Measurements from ENCODE around the gene CPVL.

CPVL gene

DNA sequence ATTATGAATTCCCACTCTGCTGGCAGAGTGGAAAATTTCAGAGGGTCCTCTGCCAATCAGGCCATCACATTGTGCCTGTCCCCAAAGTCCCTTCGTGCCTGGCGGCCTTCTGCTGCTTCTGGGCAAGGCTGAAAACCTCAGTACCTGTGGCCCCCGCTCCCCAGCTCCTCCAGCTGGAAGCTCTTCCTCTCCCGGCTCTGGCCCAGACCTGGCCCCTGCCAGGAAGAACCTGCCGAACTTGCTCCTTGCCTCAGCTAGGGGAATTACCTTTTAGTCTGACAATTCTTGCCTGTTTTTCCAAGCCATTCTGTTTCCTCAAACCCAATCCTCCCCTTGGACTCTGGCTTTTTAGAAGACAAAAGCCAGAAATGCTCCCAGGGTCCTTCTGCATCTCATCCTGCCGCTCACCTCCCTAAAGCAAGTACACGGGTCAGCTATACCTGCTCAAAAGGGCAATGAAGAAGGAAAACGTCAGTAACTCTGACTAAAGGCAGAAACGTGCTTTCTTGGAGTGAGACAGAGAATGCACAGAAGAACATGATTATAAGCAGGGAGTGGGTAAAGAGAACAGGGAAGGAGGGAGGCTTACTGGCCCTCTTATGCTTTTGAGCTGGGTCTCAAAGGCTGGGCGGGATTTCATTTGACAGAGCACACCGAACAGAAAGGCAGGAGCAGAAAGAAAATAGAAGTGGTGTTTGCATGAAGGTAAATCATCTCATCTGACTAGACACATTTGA, 160.1 kb downstream of the CPVL start:
- no peak for TF ChIP-seq Cebpa-rat (IDR thresholded peaks at IDR 0.05)
- peaks cover 0 to 30% (median 0%) of the 10 kb centered on the region in 11 experiments; a peak in 7 of 22 replicates for H3K9me3 ChIP-seq (replicated peaks in 1 of 11)
- H3K27ac ChIP-seq, result peak overlapping the region in 6 of 11 experiments; percentile 10 to 66 (median 38); a peak in 8 of 22 replicates
- H3K4me1 ChIP-seq, result peaks cover 4 to 41% (median 18%) of the 10 kb centered on the region in 10 experiments; a peak in 15 of 20 replicates
- H3K36me3 ChIP-seq, result no peaks in the 10 kb centered on the region
- H4K20me1 ChIP-seq, result no peaks in the 10 kb centered on the region
- H3K4me3 ChIP-seq, result no peak overlapping the region
- no peaks in the 10 kb centered on the region for H3K27me3 ChIP-seq
- H3K4me2 ChIP-seq, result peak overlapping the region in 6 of 11 experiments; percentile 26 to 73 (median 62); a peak in 11 of 22 replicates
- H3K9ac ChIP-seq, result 0 out of 22 replicates have a peak overlapping the region, but pooled peaks of 1 of the 11 experiments have one; percentile 11

DNA sequence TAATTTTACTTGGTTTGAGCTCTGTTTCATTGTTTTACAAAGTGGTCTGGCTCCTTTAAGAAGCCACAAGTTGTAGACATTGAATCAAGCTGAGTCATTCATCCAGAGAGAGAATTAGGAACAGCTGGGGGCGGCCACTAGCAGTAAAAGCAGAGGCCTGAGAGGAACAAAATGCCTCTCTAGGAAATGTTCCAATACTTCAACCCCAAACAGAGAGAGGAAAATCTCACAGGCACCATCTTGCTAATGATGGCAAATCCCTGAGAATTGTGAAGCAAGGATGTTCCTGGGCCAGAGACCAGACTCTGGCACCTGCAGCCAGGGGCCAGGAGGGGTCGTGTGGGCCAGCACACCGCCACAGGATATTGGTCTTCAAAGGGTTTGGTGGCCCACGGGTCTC, 161.7 kb downstream of the CPVL start:
- Histone ChIP-seq H3K4me1 (peaks cover 4 to 41% (median 18%) of the 10 kb centered on the region in 10 experiments; a peak in 15 of 20 replicates), H3K4me2 (peak overlapping the region in 9 of 11 experiments; percentile 9 to 78 (median 64); a peak in 16 of 22 replicates), H4K20me1 (no peaks in the 10 kb centered on the region), H3K27ac (peak overlapping the region in 5 of 11 experiments; percentile 19 to 56 (median 34); a peak in 5 of 22 replicates), H3K27me3 (no peaks in the 10 kb centered on the region), H3K4me3 (no peak overlapping the region), H3K9me3 (replicated peaks in 1 of 11) (peaks cover 0 to 45% (median 6%) of the 10 kb centered on the region in 11 experiments; a peak in 12 of 22 replicates), H3K36me3 (no peaks in the 10 kb centered on the region), H3K9ac (no peak overlapping the region)
- no peak for TF ChIP-seq Cebpa-rat (IDR thresholded peaks at IDR 0.05)

DNA sequence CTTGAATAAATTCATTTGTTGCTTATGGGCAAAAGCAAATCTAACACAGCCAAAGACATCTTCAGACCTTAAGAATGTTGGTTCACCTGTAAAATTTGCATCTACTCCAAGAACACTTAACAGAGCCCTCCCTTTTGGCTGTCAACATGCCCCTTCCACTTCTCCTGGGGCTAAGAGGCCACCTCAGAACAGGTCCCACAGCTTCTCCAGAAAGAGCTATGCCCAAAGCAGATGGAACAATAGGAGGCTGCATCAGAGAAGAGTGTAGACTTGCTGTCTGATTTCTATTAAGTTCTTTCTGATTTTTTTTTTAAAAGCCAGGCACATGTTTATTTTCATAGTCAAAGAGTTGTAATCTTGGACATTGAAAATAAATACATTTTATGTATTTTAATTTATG, 162.1 kb downstream of the CPVL start:
- H4K20me1 ChIP-seq, result no peaks in the 10 kb centered on the region
- H3K9ac ChIP-seq, result no peak overlapping the region
- H3K27me3 ChIP-seq, result no peaks in the 10 kb centered on the region
- TF ChIP-seq Cebpa-rat (IDR thresholded peaks at IDR 0.05), result no peak
- H3K4me2 ChIP-seq, result peak overlapping the region in 5 of 11 experiments; percentile 9 to 78 (median 69); a peak in 9 of 22 replicates
- no peaks in the 10 kb centered on the region for H3K36me3 ChIP-seq
- no peak overlapping the region for H3K4me3 ChIP-seq
- H3K9me3 ChIP-seq (replicated peaks in 1 of 11), result peaks cover 0 to 48% (median 8%) of the 10 kb centered on the region in 11 experiments; a peak in 13 of 22 replicates
- peaks cover 4 to 41% (median 18%) of the 10 kb centered on the region in 10 experiments; a peak in 15 of 20 replicates for H3K4me1 ChIP-seq
- peak overlapping the region in 2 of 11 experiments; percentile 37 to 55; a peak in 3 of 22 replicates for H3K27ac ChIP-seq

DNA sequence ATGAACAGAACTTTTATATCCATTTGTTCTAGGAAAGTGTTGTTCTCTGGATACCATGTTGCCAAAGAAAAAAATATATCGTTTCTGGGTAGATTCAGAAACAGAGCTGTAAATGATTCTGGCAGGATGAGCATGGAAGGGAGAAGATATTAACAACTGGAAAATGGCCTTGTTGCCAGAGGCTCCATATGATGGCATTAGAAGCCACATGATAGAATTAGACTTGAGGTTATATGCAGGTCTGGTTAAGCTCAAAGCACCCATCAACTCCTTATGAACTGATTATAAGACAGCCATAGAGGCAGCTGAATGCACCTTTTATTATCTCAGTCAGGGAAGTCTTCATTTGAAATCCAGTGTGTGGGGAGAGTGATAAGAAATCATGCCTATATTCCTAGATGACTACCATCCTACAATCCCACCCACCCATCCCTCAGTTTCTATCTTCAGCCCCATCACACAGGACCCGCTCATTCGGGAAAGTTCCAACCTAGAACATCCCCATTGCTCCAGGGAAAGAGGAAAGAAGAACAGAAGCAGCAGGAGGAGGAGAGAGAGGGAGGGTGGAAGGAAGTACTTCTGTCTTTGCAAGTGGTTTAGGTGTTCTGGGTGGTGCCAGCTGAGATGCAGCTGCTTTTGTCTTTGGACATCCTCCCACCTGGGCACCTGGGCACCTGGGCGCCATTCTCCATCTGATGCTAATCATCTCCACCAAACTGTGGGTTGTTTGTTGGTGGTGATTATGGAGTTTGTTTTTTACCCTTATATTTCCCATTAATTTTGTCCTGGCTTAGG, 162.7 kb downstream of the CPVL start:
- TF ChIP-seq Cebpa-rat (IDR thresholded peaks at IDR 0.05), result no peak
- H3K4me1 ChIP-seq, result peaks cover 4 to 41% (median 18%) of the 10 kb centered on the region in 10 experiments; a peak in 15 of 20 replicates
- H3K4me2 ChIP-seq, result peak overlapping the region in 4 of 11 experiments; percentile 56 to 73 (median 67); a peak in 4 of 22 replicates
- no peak overlapping the region for H3K4me3 ChIP-seq
- peaks cover 0 to 48% (median 11%) of the 10 kb centered on the region in 11 experiments; a peak in 16 of 22 replicates for H3K9me3 ChIP-seq (replicated peaks in 1 of 11)
- no peaks in the 10 kb centered on the region for H3K36me3 ChIP-seq
- H3K27ac ChIP-seq, result peak overlapping the region in 1 of 11 experiments; percentile 37; a peak in 2 of 22 replicates
- H3K27me3 ChIP-seq, result no peaks in the 10 kb centered on the region
- H3K9ac ChIP-seq, result no peak overlapping the region
- no peaks in the 10 kb centered on the region for H4K20me1 ChIP-seq

DNA sequence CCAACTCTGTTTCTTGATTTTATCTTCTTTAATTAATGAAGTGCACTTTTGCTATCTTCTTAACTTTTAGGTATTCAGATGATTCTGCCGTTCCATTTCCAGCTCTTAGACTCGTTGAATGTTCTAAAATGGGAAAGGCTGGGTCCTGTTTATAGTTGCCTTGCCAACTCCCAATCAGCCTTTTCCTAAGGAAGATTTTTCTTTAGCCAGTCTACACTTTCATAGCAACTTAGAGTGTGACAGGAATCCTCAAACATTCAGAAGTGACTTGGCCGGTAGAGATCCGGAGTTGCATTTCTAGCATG, 165.2 kb downstream of the CPVL start:
- peaks cover 0 to 4% (median 0%) of the 10 kb centered on the region in 11 experiments; a peak in 1 of 22 replicates for H3K36me3 ChIP-seq
- H3K4me2 ChIP-seq, result no peak overlapping the region
- peaks cover 4 to 23% (median 10%) of the 10 kb centered on the region in 10 experiments; a peak in 15 of 20 replicates for H3K4me1 ChIP-seq
- H3K4me3 ChIP-seq, result no peak overlapping the region
- peaks cover 18 to 69% (median 34%) of the 10 kb centered on the region in 11 experiments for H3K9me3 ChIP-seq (replicated peaks in 1 of 11)
- no peak for TF ChIP-seq Cebpa-rat (IDR thresholded peaks at IDR 0.05)
- H4K20me1 ChIP-seq, result no peaks in the 10 kb centered on the region
- no peaks in the 10 kb centered on the region for H3K27me3 ChIP-seq
- no peak overlapping the region for H3K27ac ChIP-seq
- no peak overlapping the region for H3K9ac ChIP-seq

DNA sequence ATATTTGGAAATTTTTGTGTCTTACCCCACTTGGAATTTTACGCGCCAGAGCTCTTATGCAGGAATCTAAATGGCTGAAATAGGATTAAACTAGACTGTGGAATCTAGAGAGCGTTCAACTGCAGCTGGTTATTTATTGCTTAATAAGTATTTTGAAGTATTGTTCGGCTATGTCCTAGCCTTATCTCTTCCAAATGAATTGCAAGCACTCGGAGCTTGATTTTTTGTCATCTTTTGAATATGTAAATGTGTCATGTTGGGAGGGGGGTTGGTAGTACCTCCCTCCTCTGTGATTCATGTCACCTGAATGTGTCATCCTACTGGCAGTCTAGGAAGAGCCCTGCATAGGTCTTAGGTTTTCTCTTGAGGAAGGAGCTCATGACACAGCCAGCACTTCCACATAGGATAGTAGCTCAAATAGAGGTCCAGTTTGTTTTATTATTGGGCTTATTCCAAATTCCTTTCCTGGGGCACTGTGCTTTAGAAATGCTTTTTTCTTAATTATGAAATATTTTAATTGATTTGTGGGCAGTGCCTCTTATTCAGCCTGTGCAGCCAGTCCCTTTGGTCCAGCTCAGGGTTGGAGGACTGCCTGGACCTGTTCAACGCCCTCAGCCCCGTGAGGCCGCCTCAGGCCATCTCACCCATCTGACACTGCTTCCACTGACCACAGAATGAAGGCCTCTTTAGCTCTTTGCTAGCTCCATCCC, 165.7 kb downstream of the CPVL start:
- H3K27ac ChIP-seq, result no peak overlapping the region
- no peak for TF ChIP-seq Cebpa-rat (IDR thresholded peaks at IDR 0.05)
- H4K20me1 ChIP-seq, result no peaks in the 10 kb centered on the region
- peaks cover 4 to 18% (median 8%) of the 10 kb centered on the region in 10 experiments; a peak in 15 of 20 replicates for H3K4me1 ChIP-seq
- no peak overlapping the region for H3K4me3 ChIP-seq
- H3K9ac ChIP-seq, result no peak overlapping the region
- H3K36me3 ChIP-seq, result peaks cover 0 to 4% (median 0%) of the 10 kb centered on the region in 11 experiments; a peak in 1 of 22 replicates
- H3K9me3 ChIP-seq (replicated peaks in 1 of 11), result peaks cover 23 to 74% (median 39%) of the 10 kb centered on the region in 11 experiments
- no peaks in the 10 kb centered on the region for H3K27me3 ChIP-seq
- H3K4me2 ChIP-seq, result no peak overlapping the region

DNA sequence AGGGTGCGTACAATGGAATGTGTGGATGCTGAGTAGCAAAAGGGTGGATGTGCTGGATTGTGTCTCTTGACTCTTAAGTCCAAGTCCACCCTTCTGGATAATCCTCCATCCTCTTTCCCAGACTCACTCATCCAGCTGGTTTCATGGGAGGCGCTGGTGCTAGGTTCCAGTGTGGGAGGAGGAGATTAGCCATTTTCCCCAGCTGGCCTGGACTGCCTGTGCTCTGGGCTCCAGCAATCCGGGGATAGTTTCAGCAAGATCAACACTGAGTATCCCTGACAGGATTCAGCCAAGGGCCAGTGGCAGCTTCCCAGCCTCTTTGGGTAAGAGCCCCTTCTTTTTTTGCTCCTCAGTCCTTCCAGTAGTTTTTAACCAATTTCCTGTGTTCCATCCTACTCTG, 166.6 kb downstream of the CPVL start:
- Histone ChIP-seq H3K4me3 (no peak overlapping the region), H3K9me3 (replicated peaks in 1 of 11) (peaks cover 31 to 82% (median 47%) of the 10 kb centered on the region in 11 experiments), H3K27ac (no peak overlapping the region), H3K4me1 (peaks cover 2 to 10% (median 6%) of the 10 kb centered on the region in 10 experiments; a peak in 15 of 20 replicates), H3K4me2 (no peak overlapping the region), H4K20me1 (no peaks in the 10 kb centered on the region), H3K36me3 (peaks cover 0 to 4% (median 0%) of the 10 kb centered on the region in 11 experiments; a peak in 1 of 22 replicates), H3K9ac (no peak overlapping the region), H3K27me3 (no peaks in the 10 kb centered on the region)
- TF ChIP-seq Cebpa-rat (IDR thresholded peaks at IDR 0.05), result no peak

DNA sequence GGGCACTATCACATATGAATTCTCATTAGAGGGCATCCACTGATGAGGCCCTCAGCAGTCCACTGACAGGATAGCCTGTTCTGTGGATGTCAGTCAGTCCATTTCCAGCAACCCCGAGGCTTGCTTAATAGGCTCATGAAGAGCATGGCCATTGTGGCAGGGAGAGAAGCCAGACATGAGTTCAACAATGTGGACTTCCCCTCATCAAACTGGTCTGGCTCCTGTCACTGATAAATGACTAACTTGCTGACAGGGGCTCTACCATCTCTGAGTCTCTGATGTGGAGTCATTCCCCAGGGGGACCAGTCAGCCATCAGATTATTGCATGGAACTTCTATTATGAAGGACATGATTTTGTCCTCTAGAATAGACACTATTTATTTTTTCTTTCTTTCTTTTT, 168.5 kb downstream of the CPVL start:
- Histone ChIP-seq H3K4me1 (no peaks in the 10 kb centered on the region), H3K9me3 (replicated peaks in 1 of 11) (peaks cover 50 to 100% (median 66%) of the 10 kb centered on the region in 11 experiments), H3K4me3 (no peak overlapping the region), H3K27ac (no peak overlapping the region), H3K36me3 (peaks cover 0 to 8% (median 3%) of the 10 kb centered on the region in 11 experiments; a peak in 7 of 22 replicates), H4K20me1 (no peaks in the 10 kb centered on the region), H3K4me2 (no peak overlapping the region), H3K9ac (no peak overlapping the region), H3K27me3 (no peaks in the 10 kb centered on the region)
- TF ChIP-seq Cebpa-rat (IDR thresholded peaks at IDR 0.05), result no peak
